H9 (cell line): Measurements from ENCODE around the gene NGFR. TPM values are rescaled to one million over a fixed set of nuclear protein-coding genes. Genes with fewer than 3 reads are reported as not detected.

Experiments used
- DNase-seq: peaks from one replicate; pipeline ENCODE4 v3.0.0-alpha.2; 2017
- H2AFZ ChIP-seq: one replicate; pipeline ENCODE4 v1.6.1; 2013; ENCODE audit warnings: mild to moderate bottlenecking, low read length, control low read depth, moderate library complexity
- H2AK5ac ChIP-seq: 2 replicates; pipeline ENCODE4 v1.6.1; 2013; ENCODE audit warnings: low read length, control low read depth, mixed read lengths; ENCODE audit not compliant: insufficient read length
- H2BK120ac ChIP-seq: one replicate; pipeline ENCODE4 v1.6.1; 2013; ENCODE audit warnings: low read depth, mild to moderate bottlenecking, low read length, control low read depth, inconsistent platforms; ENCODE audit not compliant: poor library complexity, severe bottlenecking
- H2BK12ac ChIP-seq: 2 replicates; pipeline ENCODE4 v1.6.1; 2013; ENCODE audit warnings: low read length, control low read depth, mixed read lengths, low read depth; ENCODE audit not compliant: insufficient read length
- H2BK15ac ChIP-seq: 2 replicates; pipeline ENCODE4 v1.6.1; 2013; ENCODE audit warnings: low read depth, low read length, control low read depth
- H2BK20ac ChIP-seq: one replicate; pipeline ENCODE4 v1.6.1; 2013; ENCODE audit warnings: low read depth, mild to moderate bottlenecking, low read length, control low read depth, inconsistent platforms; ENCODE audit not compliant: poor library complexity, severe bottlenecking
- H2BK5ac ChIP-seq: 2 replicates; pipeline ENCODE4 v1.6.1; 2013; ENCODE audit warnings: low read length, control low read depth, mixed read lengths; ENCODE audit not compliant: insufficient read length
- H3K14ac ChIP-seq: 2 replicates; pipeline ENCODE4 v1.6.1; 2013; ENCODE audit warnings: low read length, control low read depth; ENCODE audit not compliant: insufficient read depth
- H3K18ac ChIP-seq: 2 replicates; pipeline ENCODE4 v1.6.1; 2013; ENCODE audit warnings: low read depth, mild to moderate bottlenecking, mixed read lengths, low read length, control low read depth; ENCODE audit not compliant: insufficient read length
- H3K23ac ChIP-seq: 2 replicates; pipeline ENCODE4 v1.6.1; 2013; ENCODE audit warnings: low read length, control low read depth, mixed read lengths, low read depth; ENCODE audit not compliant: insufficient read length
- H3K23me2 ChIP-seq: 2 replicates; pipeline ENCODE4 v1.6.1; 2013; ENCODE audit warnings: low read depth, mild to moderate bottlenecking, mixed read lengths, low read length, control low read depth; ENCODE audit not compliant: insufficient read length, poor library complexity, severe bottlenecking
- H3K27ac ChIP-seq: 2 replicates; pipeline ENCODE4 v1.5.1; 2013; ENCODE audit warnings: low read length, control low read depth, mixed read lengths, low read depth; ENCODE audit not compliant: insufficient read length
- H3K27me3 ChIP-seq: 2 replicates; pipeline ENCODE4 v1.6.1; 2013; ENCODE audit warnings: low read length, control low read depth, inconsistent platforms; ENCODE audit not compliant: insufficient read depth
- H3K4ac ChIP-seq: 2 replicates; pipeline ENCODE4 v1.6.1; 2013; ENCODE audit warnings: low read depth, mild to moderate bottlenecking, control low read depth, inconsistent platforms, low read length, moderate library complexity
- H3K4me1 ChIP-seq: 2 replicates; pipeline ENCODE4 v1.6.1; 2013; ENCODE audit warnings: low read length, control low read depth, inconsistent platforms; ENCODE audit not compliant: insufficient read depth
- H3K4me2 ChIP-seq: 2 replicates; pipeline ENCODE4 v1.6.1; 2013; ENCODE audit warnings: low read length, control low read depth, mixed read lengths; ENCODE audit not compliant: insufficient read length, insufficient read depth
- H3K56ac ChIP-seq: 2 replicates; pipeline ENCODE4 v1.6.1; 2013; ENCODE audit warnings: low read depth, mild to moderate bottlenecking, mixed read lengths, low read length, control low read depth; ENCODE audit not compliant: insufficient read length
- H3K79me1 ChIP-seq: 2 replicates; pipeline ENCODE4 v1.6.1; 2013; ENCODE audit warnings: low read depth, mild to moderate bottlenecking, moderate library complexity, low read length, control low read depth, inconsistent platforms; ENCODE audit not compliant: insufficient read depth, poor library complexity, severe bottlenecking
- H3K79me2 ChIP-seq: 2 replicates; pipeline ENCODE4 v1.6.1; 2013; ENCODE audit warnings: low read length, control low read depth, inconsistent platforms; ENCODE audit not compliant: insufficient read depth
- H3K9ac ChIP-seq: 2 replicates; pipeline ENCODE4 v1.6.1; 2013; ENCODE audit warnings: low read length, control low read depth, mixed read lengths; ENCODE audit not compliant: insufficient read length; ENCODE audit errors: extremely low read depth
- H3K9me3 ChIP-seq: one replicate; pipeline ENCODE4 v1.6.1; 2013; ENCODE audit warnings: low read depth, low read length, inconsistent platforms; ENCODE audit not compliant: control insufficient read depth
- H3T11ph ChIP-seq: one replicate; pipeline ENCODE4 v1.6.1; 2013; ENCODE audit warnings: mild to moderate bottlenecking, low read length, control low read depth, inconsistent platforms
- H4K20me1 ChIP-seq: one replicate; pipeline ENCODE4 v1.6.1; 2013; ENCODE audit not compliant: control insufficient read depth, insufficient read length, insufficient read depth
- H4K5ac ChIP-seq: 2 replicates; pipeline ENCODE4 v1.6.1; 2013; ENCODE audit warnings: low read depth, mild to moderate bottlenecking, mixed read lengths, low read length, control low read depth; ENCODE audit not compliant: insufficient read length
- H4K8ac ChIP-seq: replicated peaks from 2 replicates; pipeline ENCODE4 v1.6.1; 2013; ENCODE audit warnings: low read length, control low read depth, mixed read lengths, low read depth; ENCODE audit not compliant: insufficient read length
- H4K91ac ChIP-seq: 2 replicates; pipeline ENCODE4 v1.6.1; 2013; ENCODE audit warnings: low read depth, mild to moderate bottlenecking, moderate library complexity, mixed read lengths, low read length, control low read depth; ENCODE audit not compliant: insufficient read length
- H3K27ac Mint-ChIP-seq, 3 experiments: 2 replicates in 2 of 3; 3 replicates in 1 of 3; pipeline ENCODE4 v1.8.0; 2020 to 2021; ENCODE audit warnings: mixed read lengths in 3 of 3, mild to moderate bottlenecking in 1 of 3, moderate library complexity in 1 of 3
- H3K27me3 Mint-ChIP-seq: 2 replicates; pipeline ENCODE4 v1.8.0; 2021; ENCODE audit warnings: low read depth, mild to moderate bottlenecking, moderate library complexity, mixed read lengths
- H3K36me3 Mint-ChIP-seq, 3 experiments: 2 replicates in 2 of 3; 3 replicates in 1 of 3; pipeline ENCODE4 v1.8.0; 2020 to 2021; ENCODE audit warnings: low read depth in 3 of 3, mixed read lengths in 3 of 3; ENCODE audit not compliant: insufficient read depth in 1 of 3
- H3K4me1 Mint-ChIP-seq, 2 experiments: 2 replicates each; pipeline ENCODE4 v1.8.0; 2020; ENCODE audit warnings: mixed read lengths in 2 of 2
- H3K4me3 Mint-ChIP-seq, 2 experiments: 2 replicates in 1 of 2; 3 replicates in 1 of 2; pipeline ENCODE4 v1.8.0; 2020 to 2021; ENCODE audit warnings: mild to moderate bottlenecking in 2 of 2, mixed read lengths in 2 of 2, moderate library complexity in 1 of 2
- H3K9me3 Mint-ChIP-seq, 2 experiments: 2 replicates in 1 of 2; 3 replicates in 1 of 2; pipeline ENCODE4 v1.8.0; 2020; ENCODE audit warnings: mild to moderate bottlenecking in 2 of 2, mixed read lengths in 2 of 2, moderate library complexity in 1 of 2
- CTCF ChIP-seq: fragments of 200-600 bp; sonication (generic); conservative IDR thresholded peaks from 3 replicates; pipeline ENCODE4 v1.8.0; 2021; ENCODE audit warnings: antibody characterized with exemption, mild to moderate bottlenecking
- WGBS: extraction: QIAGEN DNeasy Blood & Tissue Kit; methylation state at CpG from one replicate; pipeline ENCODE4 v1.1.7; 2013; ENCODE audit warnings: missing lambda C conversion rate, low lambda C conversion rate, mixed read lengths; ENCODE audit not compliant: insufficient read length; ENCODE audit errors: extremely low coverage; 5-methylcytosine and 5-hydroxymethylcytosine counted together
- total RNA-seq: library from RNA; stranded (reverse); gene quantifications from 2 replicates; pipeline ENCODE4 v1.2.1, GENCODE V29; 2021

The NGFR gene
- total RNA-seq, 1 experiment from 2014 or later, result 9.6 TPM

GRCh38 chr17:49522357-49522890 lies 27.3 kb downstream of the NGFR start:
- Histone ChIP-seq H3K79me1 (no peaks in the 10 kb centered on the region), H2BK12ac (no peak overlapping the region), H3K18ac (no peak overlapping the region), H3K4me1 (no peaks in the 10 kb centered on the region; the same call in 1 of the 2 replicates), H2BK15ac (no peak overlapping the region), H4K8ac (no peak overlapping the region), H3K56ac (no peak overlapping the region), H3K4ac (no peak overlapping the region), H2BK120ac (no peak overlapping the region), H3T11ph (no peak overlapping the region), H4K5ac (no peak overlapping the region), H3K9me3 (no peaks in the 10 kb centered on the region), H3K79me2 (no peaks in the 10 kb centered on the region), H2AK5ac (no peak overlapping the region), H3K23ac (no peak overlapping the region), H4K91ac (no peak overlapping the region), H2BK20ac (no peak overlapping the region), H4K20me1 (no peaks in the 10 kb centered on the region), H3K14ac (no peak overlapping the region), H2AFZ (no peak overlapping the region), H3K23me2 (no peaks in the 10 kb centered on the region), H2BK5ac (no peak overlapping the region), H3K27me3 (no peaks in the 10 kb centered on the region), H3K27ac (no peak overlapping the region), H3K4me2 (no peak overlapping the region), H3K9ac (no peak overlapping the region)
- WGBS, result no CpG with 5 or more reads among the region's 6 CpGs
- Mint-ChIP-seq H3K4me3 (no peak overlapping the region), H3K9me3 (no peaks in the 10 kb centered on the region), H3K4me1 (peaks cover 2 to 8% of the 10 kb centered on the region in 2 experiments; a peak in 3 of 4 replicates), H3K27ac (no peak overlapping the region), H3K36me3 (no peaks in the 10 kb centered on the region), H3K27me3 (peaks cover 2% of the 10 kb centered on the region)
- DNase-seq, result peak; percentile 16
- TF ChIP-seq CTCF, result no peak
